HCT116 (cell line): ENCODE measurements around the gene ITGB1BP1. TPM values are rescaled to one million over a fixed set of nuclear protein-coding genes. Genes with fewer than 3 reads are reported as not detected.
"Not testable (repeated sequence)": the region's sequence is repeated elsewhere in the genome, so short reads cannot be mapped to it uniquely, and the experiment has no call there.

Experiments
- ATAC-seq: fragments of 200-7000 bp; cut with Tn5 transposase; 2 replicates; pipeline ENCODE4 v1.9.1; 2020; ENCODE audit warnings: mild to moderate bottlenecking, moderate library complexity
- BruUV-seq: library from RNA; stranded (reverse); fragments of 400-500 nt; replicated peaks from 2 replicates; lab custom pipeline; 2021; lab: Mats Ljungman, UMichigan
- CTCF ChIA-PET: fragments of 300-600 bp; sonication (Branson Sonifier 250); formaldehyde crosslinking; loops from one replicate; lab custom pipeline; 2021; ENCODE audit warnings: antibody characterized with exemption; lab: Charles Lee
- POLR2A ChIA-PET: fragments of 300-600, 350-600 bp; sonication (Branson Sonifier 250); formaldehyde crosslinking; loops from one replicate; lab custom pipeline; 2021; ENCODE audit warnings: antibody characterized with exemption; lab: Charles Lee
- RAD21 ChIA-PET, 2 experiments: fragments of 300-600 bp; sonication (Branson Sonifier 250); formaldehyde crosslinking; loops; one replicate each; lab custom pipeline; 2023; ENCODE audit warnings: low total read pairs in 2 of 2; ENCODE audit not compliant: uncharacterized antibody in 2 of 2, unreplicated experiment in 2 of 2, low non-redundant PET in 1 of 2; lab: Charles Lee
- DNase-seq: peaks from one replicate; pipeline ENCODE4 v3.0.0-alpha.2; 2010; ENCODE audit warnings: low read depth, low spot score
- H2AFZ ChIP-seq: fragments of 200-600 bp; shearing (Covaris generic), sonication (generic); 2 replicates; pipeline ENCODE4 v1.6.1; 2017; ENCODE audit warnings: low read depth, mixed run types, mixed read lengths, antibody characterized with exemption, low read length; ENCODE audit not compliant: poor library complexity, severe bottlenecking
- H3K27ac ChIP-seq: 2 replicates; pipeline ENCODE4 v1.5.1; 2012; ENCODE audit warnings: low read depth, low read length
- H3K27me3 ChIP-seq: fragments of 200-600 bp; sonication (generic); 2 replicates; pipeline ENCODE4 v1.6.1; 2016; ENCODE audit warnings: mixed run types, low read length, mixed read lengths; ENCODE audit not compliant: insufficient read depth
- H3K36me3 ChIP-seq, 2 experiments: fragments of 200-500 bp in 1 of 2; fragments of 200-600 bp in 1 of 2; sonication (Bioruptor generic) in 1 of 2; sonication (generic) in 1 of 2; 2 replicates each; pipeline versions ENCODE4 v1.5.1 to v1.6.1; 2014 to 2016; ENCODE audit warnings: low read length in 2 of 2, inconsistent platforms in 1 of 2, mixed read lengths in 1 of 2, mixed run types in 1 of 2; ENCODE audit not compliant: insufficient read depth in 2 of 2, control insufficient read depth in 1 of 2
- H3K4me1 ChIP-seq, 2 experiments: fragments of 200-600 bp in 1 of 2; sonication (generic) in 1 of 2; 2 replicates each; pipeline versions ENCODE4 v1.5.1 to v1.6.1; 2012 to 2017; ENCODE audit warnings: low read length in 2 of 2, inconsistent platforms in 1 of 2, mild to moderate bottlenecking in 1 of 2, mixed read lengths in 1 of 2, mixed run types in 1 of 2, moderate library complexity in 1 of 2; ENCODE audit not compliant: insufficient read depth in 2 of 2, control insufficient read depth in 1 of 2
- H3K4me2 ChIP-seq: fragments of 200-600 bp; sonication (generic); 2 replicates; pipeline ENCODE4 v1.6.1; 2017; ENCODE audit warnings: mixed run types, low read length, mixed read lengths
- H3K4me3 ChIP-seq, 2 experiments: fragments of 200-600 bp in 1 of 2; sonication (generic) in 1 of 2; replicated peaks in 1 of 2; 2 replicates each; pipeline ENCODE4 v1.5.1; 2011 to 2016; ENCODE audit warnings: low read length in 2 of 2, control low read depth in 1 of 2, low read depth in 1 of 2, mild to moderate bottlenecking in 1 of 2, mixed read lengths in 1 of 2, mixed run types in 1 of 2
- H3K79me2 ChIP-seq: fragments of 200-600 bp; sonication (generic); 2 replicates; pipeline ENCODE4 v1.6.1; 2017; ENCODE audit warnings: mild to moderate bottlenecking, mixed run types, low read length, moderate library complexity, mixed read lengths; ENCODE audit not compliant: insufficient read depth
- H3K9ac ChIP-seq: fragments of 200-600 bp; sonication (generic); 2 replicates; pipeline ENCODE4 v1.6.1; 2016; ENCODE audit warnings: low read length, mixed read lengths
- H3K9me2 ChIP-seq: fragments of 200-600 bp; sonication (generic), shearing (Covaris generic); 2 replicates; pipeline ENCODE4 v1.6.1; 2017; ENCODE audit warnings: mixed run types, mild to moderate bottlenecking, moderate library complexity; ENCODE audit not compliant: insufficient read depth
- H3K9me3 ChIP-seq, 2 experiments: fragments of 200-500 bp in 1 of 2; fragments of 200-600 bp in 1 of 2; sonication (Bioruptor generic) in 1 of 2; sonication (generic) in 1 of 2; 2 replicates each; pipeline ENCODE4 v1.6.1; 2014 to 2017; ENCODE audit warnings: low read length in 2 of 2, mixed read lengths in 2 of 2, inconsistent platforms in 1 of 2, low read depth in 1 of 2, mild to moderate bottlenecking in 1 of 2, mixed run types in 1 of 2, moderate library complexity in 1 of 2; ENCODE audit not compliant: control insufficient read depth in 1 of 2, insufficient read depth in 1 of 2
- H4K20me1 ChIP-seq: fragments of 200-600 bp; sonication (generic), shearing (Covaris generic); 2 replicates; pipeline ENCODE4 v1.6.1; 2017; ENCODE audit warnings: mixed run types, mild to moderate bottlenecking, moderate library complexity; ENCODE audit not compliant: insufficient read depth
- EGR1 ChIP-seq: IDR thresholded peaks from 2 replicates; pipeline ENCODE4 v1.6.1; 2012; ENCODE audit warnings: low read depth
- ELF1 ChIP-seq: IDR thresholded peaks from 2 replicates; pipeline ENCODE4 v1.6.1; 2012; ENCODE audit warnings: low read depth, borderline replicate concordance
- RAD21 ChIP-seq: IDR thresholded peaks from 2 replicates; pipeline ENCODE4 v1.6.1; 2012; ENCODE audit warnings: low read depth, mild to moderate bottlenecking
- ZBTB33 ChIP-seq: IDR thresholded peaks from 2 replicates; pipeline ENCODE4 v1.6.1; 2011; ENCODE audit warnings: mild to moderate bottlenecking, low read length, moderate library complexity; ENCODE audit not compliant: insufficient replicate concordance; ENCODE audit errors: extremely low read depth
- intact Hi-C: fragments of 100-400 bp; cut with micrococcal nuclease; formaldehyde crosslinking; loops from 2 replicates; pipeline ENCODE4 v1.10.0; 2022
- total RNA-seq: library from RNA; stranded (reverse); gene quantifications from one replicate; pipeline ENCODE4 v1.2.1, GENCODE V29; 2021; ENCODE audit not compliant: unreplicated experiment

Gene ITGB1BP1
- total RNA-seq, 1 experiment from 2014 or later = 86.9 TPM

- H3K79me2 ChIP-seq, POLR2A ChIA-PET, H4K20me1 ChIP-seq, H3K27ac ChIP-seq, H3K4me1 ChIP-seq, H3K4me2 ChIP-seq, CTCF ChIA-PET, H3K27me3 ChIP-seq, H3K4me3 ChIP-seq, H3K9me3 ChIP-seq, RAD21 ChIA-PET, DNase-seq, ATAC-seq, H3K9ac ChIP-seq, H3K36me3 ChIP-seq, H3K9me2 ChIP-seq, intact Hi-C loops, BruUV-seq, H2AFZ ChIP-seq: not testable (repeated sequence)
These were observed 25.1 kb downstream of the ITGB1BP1 start for GRCh38 chr2:9398251-9398650.

- Histone ChIP-seq H3K9me3 (no peaks in the 10 kb centered on the region), H3K9ac (no peak overlapping the region), H3K4me3 (no peak overlapping the region), H3K4me1 (no peaks in the 10 kb centered on the region), H3K36me3 (no peaks in the 10 kb centered on the region; a peak in 1 of 4 replicates), H2AFZ (no peak overlapping the region), H4K20me1 (no peaks in the 10 kb centered on the region), H3K27me3 (no peaks in the 10 kb centered on the region), H3K4me2 (no peak overlapping the region), H3K27ac (no peak overlapping the region), H3K9me2 (no peaks in the 10 kb centered on the region), H3K79me2 (no peaks in the 10 kb centered on the region)
- ChIA-PET CTCF (no interaction called here), POLR2A (no interaction called here), RAD21 (no interaction called here)
- no TSS peak for BruUV-seq
- TF ChIP-seq ELF1 (no peak), EGR1 (no peak), ZBTB33 (no peak), RAD21 (no peak)
- intact Hi-C loops = no loop called here
- no peak for DNase-seq
- ATAC-seq = no peak
These were observed 26.1 kb downstream of the ITGB1BP1 start for GRCh38 chr2:9397201-9397600.
